Fibroblast of villous mesenchyme (primary cell): ENCODE results near the gene TNFAIP1. TPM values are rescaled to one million over a fixed set of nuclear protein-coding genes. Genes with fewer than 3 reads are reported as not detected.

Source experiments
- DNase-seq: peaks from one replicate; pipeline ENCODE4 v3.0.0-alpha.2; 2010; ENCODE audit warnings: low read depth
- H3K4me3 ChIP-seq: 2 replicates; pipeline ENCODE4 v1.5.1; 2011; ENCODE audit warnings: low read depth, mild to moderate bottlenecking, low read length
- total RNA-seq: library from RNA; depleted of rRNA; stranded (reverse); fragments of >200 nt; gene quantifications from 2 replicates; pipeline ENCODE4 v1.2.3, GENCODE V29; 2012
- TF ChIP-seq, protein P1 (sequence below): IDR thresholded peaks from 2 replicates; pipeline ENCODE4 v1.5.1; 2012; ENCODE audit warnings: low read depth, mild to moderate bottlenecking, low read length; ENCODE audit not compliant: insufficient read depth

Gene TNFAIP1
- total RNA-seq, 1 donor, result 50.1 TPM

DNA sequence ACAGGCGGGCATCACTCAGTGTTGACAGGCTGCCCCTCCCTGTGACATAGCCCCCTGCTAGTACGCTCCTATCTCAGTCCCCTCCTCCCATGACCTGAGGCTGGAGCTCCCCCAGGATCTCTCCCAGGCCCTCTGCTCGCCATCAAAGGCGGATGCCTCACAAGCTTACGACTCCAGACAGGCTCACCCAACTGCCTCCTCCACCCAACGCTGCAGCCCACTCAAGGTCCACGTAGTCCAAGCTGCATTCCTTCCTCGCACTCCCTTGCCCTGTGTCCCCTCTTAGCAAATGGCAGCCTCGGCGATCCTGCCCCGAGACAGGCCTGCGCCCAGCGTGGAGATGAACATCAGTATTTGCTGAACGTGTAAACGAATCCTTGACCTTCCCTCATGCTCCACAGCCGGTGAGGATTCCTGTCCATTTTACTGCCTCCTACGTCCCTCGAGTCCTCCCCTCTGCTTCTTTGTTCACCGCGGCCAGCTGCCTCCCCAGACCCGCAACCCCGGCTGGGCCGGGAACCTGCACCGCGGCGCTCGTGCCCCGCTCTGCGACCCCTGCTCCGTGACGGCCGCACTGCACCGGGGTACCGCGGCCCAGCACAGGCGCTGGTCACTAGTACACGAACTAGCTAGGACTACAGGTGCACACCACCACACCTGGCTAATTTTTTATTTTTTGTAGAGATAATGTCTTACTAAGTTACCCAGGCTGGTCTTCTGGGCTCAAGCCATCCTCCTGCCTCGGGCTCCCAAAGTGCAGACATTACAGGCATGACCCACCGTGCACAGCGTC is 17.4 kb upstream of the TNFAIP1 start:
- TF ChIP-seq, protein P1, sequence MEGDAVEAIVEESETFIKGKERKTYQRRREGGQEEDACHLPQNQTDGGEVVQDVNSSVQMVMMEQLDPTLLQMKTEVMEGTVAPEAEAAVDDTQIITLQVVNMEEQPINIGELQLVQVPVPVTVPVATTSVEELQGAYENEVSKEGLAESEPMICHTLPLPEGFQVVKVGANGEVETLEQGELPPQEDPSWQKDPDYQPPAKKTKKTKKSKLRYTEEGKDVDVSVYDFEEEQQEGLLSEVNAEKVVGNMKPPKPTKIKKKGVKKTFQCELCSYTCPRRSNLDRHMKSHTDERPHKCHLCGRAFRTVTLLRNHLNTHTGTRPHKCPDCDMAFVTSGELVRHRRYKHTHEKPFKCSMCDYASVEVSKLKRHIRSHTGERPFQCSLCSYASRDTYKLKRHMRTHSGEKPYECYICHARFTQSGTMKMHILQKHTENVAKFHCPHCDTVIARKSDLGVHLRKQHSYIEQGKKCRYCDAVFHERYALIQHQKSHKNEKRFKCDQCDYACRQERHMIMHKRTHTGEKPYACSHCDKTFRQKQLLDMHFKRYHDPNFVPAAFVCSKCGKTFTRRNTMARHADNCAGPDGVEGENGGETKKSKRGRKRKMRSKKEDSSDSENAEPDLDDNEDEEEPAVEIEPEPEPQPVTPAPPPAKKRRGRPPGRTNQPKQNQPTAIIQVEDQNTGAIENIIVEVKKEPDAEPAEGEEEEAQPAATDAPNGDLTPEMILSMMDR, result no peak
- H3K4me3 ChIP-seq, result peak overlapping the region; percentile 74
- DNase-seq, result no peak

DNA sequence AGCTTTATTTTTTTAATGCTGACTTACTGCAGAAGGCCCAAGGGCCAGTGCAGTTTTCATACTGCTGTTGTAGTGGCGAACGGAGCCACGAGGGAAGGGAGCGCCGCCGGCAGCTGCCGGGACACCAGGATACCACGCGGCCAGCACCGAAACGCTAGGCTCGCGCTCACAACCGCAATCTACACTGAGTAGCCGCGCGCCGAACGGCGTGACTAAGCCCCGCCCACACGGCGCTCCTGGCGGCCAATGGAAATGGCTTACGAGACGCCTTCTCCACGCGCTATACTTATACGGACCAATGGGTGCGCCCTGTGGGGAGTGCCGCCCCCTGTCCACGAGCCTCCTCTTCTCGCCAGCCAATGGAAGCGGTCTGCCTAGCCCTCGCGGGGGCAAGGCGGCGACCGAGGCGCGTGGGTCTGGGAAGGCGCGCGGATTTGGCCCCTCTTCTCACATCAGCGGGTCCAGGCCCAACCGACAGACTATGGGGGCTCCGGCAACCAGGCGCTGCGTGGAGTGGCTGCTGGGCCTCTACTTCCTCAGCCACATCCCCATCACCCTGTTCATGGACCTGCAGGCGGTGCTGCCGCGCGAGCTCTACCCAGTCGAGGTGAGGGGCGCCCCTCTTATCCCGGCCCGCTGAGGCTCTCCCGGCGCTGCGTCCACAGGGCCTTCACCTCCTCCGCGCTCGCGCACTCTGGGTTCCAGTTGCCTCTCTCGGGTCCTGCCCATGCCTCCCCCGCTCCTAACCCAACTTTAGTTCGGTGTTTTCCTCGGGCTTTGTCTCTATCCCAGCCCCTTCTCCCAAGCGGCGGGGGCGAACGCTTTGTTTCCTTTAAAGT is 16.6 kb upstream of the TNFAIP1 start, which contains the start of gene TMEM97:
TSS of gene TMEM97 (plus strand) at position 442 of the 839 bp plus-strand sequence. CDS start at position 482, 40 bp downstream.
- TF ChIP-seq, protein P1, result peak; percentile 21
- DNase-seq, result peak; percentile 98
- peak within 1 kb of the TSS; percentile 74 for H3K4me3 ChIP-seq

DNA sequence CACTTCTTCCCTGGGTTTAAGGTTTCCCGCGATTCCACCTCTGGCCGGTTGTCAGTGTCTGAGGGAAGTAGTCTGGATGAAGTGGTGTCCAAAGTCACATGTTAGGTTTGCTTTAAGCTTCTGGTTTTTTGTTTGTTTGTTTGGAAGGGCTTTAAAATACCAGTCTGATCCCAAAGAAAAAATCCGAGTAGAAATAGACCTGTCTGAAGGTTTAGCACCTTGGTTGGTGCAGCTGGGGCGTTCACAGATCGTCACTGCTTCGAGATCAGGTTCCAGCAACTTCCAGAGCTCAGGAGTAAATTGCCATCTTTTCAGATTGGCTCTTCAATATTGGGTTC is 16.0 kb upstream of the TNFAIP1 start:
- TF ChIP-seq, protein P1, result no peak
- DNase-seq, result no peak
- H3K4me3 ChIP-seq, result peak overlapping the region; percentile 74

DNA sequence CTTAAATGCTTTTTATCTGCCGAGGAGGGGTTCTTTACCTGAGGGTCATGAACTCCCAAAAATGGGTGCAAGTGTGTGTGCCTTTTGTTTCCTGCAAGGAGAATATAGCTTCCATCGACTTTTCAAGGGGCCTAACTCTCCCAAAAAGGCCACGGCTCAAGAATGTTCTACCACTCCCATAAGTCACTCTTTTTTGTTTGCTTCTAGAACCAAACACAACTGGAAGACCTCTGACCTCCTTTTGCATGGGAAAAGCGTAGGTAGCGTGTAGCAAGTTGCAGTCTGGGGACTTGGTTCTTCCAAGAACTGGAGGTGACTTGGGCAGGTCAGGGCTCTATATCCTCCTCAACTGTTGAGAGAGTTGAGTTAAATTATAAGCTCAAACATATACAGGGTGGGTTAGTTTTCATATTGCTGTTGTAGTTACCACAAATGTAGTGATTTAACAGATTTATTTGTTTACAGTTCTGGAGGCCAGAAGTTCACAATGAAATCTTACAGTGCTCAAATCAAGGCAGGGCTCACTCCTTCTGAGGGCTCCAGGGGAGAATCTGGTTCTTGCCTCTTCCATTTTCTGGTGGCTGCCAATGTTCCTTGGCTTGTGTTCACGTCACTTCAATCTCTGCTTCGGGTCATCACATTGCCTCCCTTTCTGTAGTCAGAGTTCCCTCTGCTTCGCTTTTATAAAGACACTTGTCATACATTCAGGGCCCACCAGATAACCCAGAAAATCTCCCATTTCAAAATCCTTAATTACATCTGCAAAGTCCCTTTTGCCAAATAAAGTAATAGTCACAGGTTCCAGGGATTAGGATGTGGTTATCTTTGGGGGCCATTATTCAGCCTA is 15.1 kb upstream of the TNFAIP1 start:
- peak overlapping the region; percentile 74 for H3K4me3 ChIP-seq
- DNase-seq, result peak; percentile 5
- TF ChIP-seq, protein P1, result no peak

DNA sequence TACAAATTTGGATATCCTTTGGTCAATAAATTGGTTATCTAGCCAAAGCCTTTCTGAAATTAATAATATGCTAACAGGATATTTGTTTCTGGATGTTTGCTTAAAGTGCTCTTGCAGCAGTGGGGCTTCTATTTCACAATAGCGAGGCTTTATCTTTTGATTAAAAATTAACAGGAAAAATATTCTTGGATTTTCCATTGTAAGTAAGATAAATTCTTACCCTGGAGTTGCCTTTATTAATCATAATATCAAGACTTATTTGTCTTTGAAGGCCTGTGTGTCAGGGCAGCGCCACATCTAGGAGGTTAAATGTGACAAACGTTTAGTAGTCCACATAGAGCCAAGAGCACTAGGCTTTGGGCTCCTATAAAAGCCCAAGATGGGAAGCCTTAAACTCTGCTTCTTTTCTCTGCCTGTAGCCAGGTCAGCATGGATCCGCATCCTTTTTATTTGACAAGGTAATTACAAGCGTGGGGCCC is 11.3 kb upstream of the TNFAIP1 start:
- DNase-seq, result no peak
- TF ChIP-seq, protein P1, result no peak
- H3K4me3 ChIP-seq, result no peak overlapping the region

DNA sequence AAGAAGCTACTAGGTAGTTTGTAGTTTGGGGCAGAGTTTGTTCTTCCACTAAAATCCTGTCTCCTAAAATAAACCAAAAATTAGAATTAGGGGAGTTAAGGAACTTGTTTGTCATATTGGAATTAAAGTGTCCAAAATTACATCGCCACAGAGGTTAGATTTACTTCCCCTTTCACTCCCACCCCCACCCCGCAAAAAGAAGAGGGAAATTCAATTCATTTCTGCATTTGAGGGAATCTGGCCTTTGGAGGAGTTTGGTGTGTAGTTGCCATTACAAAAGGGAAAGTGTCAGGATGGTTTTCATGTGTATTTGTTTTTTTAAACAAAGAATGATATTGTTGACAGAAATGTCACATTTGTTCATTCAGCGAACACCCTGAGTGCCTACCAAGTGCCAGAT is 10.8 kb upstream of the TNFAIP1 start:
- TF ChIP-seq, protein P1, result no peak
- no peak overlapping the region for H3K4me3 ChIP-seq
- DNase-seq, result no peak
